Ascending aorta (tissue), 2 donors: ENCODE data around the gene PPIF. TPM values are rescaled to one million over a fixed set of nuclear protein-coding genes. Genes with fewer than 3 reads are reported as not detected.

Experiments used
- DNase-seq, 2 donors: peaks; one replicate each; pipeline ENCODE4 v3.0.0-alpha.2; 2019; ENCODE audit warnings: low spot score in 2 of 2
- H3K27ac ChIP-seq, 2 donors: fragments of 200-600 bp; sonication (generic); one replicate each; pipeline ENCODE4 v1.5.1; 2016 to 2017; ENCODE audit warnings: mild to moderate bottlenecking in 1 of 2
- H3K27me3 ChIP-seq: fragments of 200-600 bp; sonication (generic); one replicate; pipeline ENCODE4 v1.5.1; 2017
- H3K36me3 ChIP-seq, 2 donors: fragments of 200-600 bp; sonication (generic); one replicate each; pipeline ENCODE4 v1.5.1; 2016
- H3K4me1 ChIP-seq, 2 donors: fragments of 200-600 bp; sonication (generic); one replicate each; pipeline ENCODE4 v1.5.1; 2016 to 2017; ENCODE audit warnings: mild to moderate bottlenecking in 1 of 2
- H3K4me3 ChIP-seq, 2 donors: fragments of 200-600 bp; sonication (generic); one replicate each; pipeline ENCODE4 v1.5.1; 2016 to 2017; ENCODE audit warnings: mild to moderate bottlenecking in 1 of 2
- H3K9me3 ChIP-seq, 2 donors: fragments of 200-600 bp; sonication (generic); one replicate each; pipeline ENCODE4 v1.5.1; 2016
- intact Hi-C: fragments of 100-400 bp; cut with DNase I; formaldehyde crosslinking; loops from one replicate; pipeline ENCODE4 v1.15.1; 2023
- total RNA-seq: library from RNA; depleted of rRNA; stranded (reverse); fragments of >200 nt; gene quantifications from one replicate; pipeline ENCODE4 v1.1.0, GENCODE V29; 2016
- TF ChIP-seq, protein P1 (sequence below), 3 experiments: fragments of 200-600 bp in 2 of 3; fragments of 450-650 bp in 1 of 3; sonication (generic) in 2 of 3; IDR thresholded peaks; one replicate each; pipeline ENCODE4 v1.5.1; 2016 to 2019; ENCODE audit warnings: antibody characterized with exemption in 3 of 3, mild to moderate bottlenecking in 1 of 3, moderate library complexity in 1 of 3

Gene PPIF
- total RNA-seq, 1 donor from 2014 or later = 172 TPM

DNA sequence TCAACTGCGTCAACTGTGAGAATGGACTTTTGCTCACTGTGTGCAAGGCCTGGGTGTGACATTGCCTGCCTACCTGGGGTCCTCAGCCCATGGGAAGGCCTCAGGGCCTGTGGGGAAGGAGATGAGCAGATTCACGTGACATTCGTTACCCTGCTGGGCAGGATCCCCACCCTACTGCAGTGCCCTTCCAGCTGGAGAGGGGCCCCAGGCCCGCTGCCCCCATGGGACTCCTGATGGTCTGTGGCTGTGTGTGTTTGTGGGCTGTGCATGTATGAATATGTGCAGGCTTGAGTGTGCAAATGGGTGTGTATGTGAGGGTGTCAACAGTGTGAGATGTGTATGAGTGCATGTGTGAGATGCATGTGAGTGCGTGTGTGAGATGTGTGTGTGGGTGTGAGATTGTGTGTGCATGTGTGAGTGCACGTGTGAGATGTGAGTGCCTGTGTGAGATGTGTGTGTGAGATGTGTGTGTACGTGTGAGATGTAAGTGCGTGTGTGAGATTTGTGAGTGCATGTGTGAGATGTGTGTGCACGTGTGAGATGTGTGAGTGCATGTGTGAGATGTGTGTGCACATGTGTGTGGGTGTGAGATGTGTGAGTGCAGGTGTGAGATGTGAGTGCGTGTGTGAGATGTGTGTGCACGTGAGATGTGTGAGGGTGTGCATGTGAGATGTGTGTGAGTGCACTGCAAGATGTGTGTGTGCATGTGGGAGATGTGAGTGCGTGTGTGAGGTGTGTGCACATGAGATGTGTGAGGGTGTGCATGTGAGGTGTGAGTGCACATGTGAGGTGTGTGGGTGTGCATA is 29.7 kb downstream of the PPIF start:
- peak in 1 of 2 donors; percentile 54 for DNase-seq
- no peaks in the 10 kb centered on the region for H3K27me3 ChIP-seq
- peaks cover 14 to 31% of the 10 kb centered on the region in 2 donors for H3K4me1 ChIP-seq
- TF ChIP-seq, protein P1, sequence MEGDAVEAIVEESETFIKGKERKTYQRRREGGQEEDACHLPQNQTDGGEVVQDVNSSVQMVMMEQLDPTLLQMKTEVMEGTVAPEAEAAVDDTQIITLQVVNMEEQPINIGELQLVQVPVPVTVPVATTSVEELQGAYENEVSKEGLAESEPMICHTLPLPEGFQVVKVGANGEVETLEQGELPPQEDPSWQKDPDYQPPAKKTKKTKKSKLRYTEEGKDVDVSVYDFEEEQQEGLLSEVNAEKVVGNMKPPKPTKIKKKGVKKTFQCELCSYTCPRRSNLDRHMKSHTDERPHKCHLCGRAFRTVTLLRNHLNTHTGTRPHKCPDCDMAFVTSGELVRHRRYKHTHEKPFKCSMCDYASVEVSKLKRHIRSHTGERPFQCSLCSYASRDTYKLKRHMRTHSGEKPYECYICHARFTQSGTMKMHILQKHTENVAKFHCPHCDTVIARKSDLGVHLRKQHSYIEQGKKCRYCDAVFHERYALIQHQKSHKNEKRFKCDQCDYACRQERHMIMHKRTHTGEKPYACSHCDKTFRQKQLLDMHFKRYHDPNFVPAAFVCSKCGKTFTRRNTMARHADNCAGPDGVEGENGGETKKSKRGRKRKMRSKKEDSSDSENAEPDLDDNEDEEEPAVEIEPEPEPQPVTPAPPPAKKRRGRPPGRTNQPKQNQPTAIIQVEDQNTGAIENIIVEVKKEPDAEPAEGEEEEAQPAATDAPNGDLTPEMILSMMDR (IDR thresholded peaks at IDR 0.05) = no peak
- no peak overlapping the region for H3K27ac ChIP-seq
- no peaks in the 10 kb centered on the region for H3K36me3 ChIP-seq
- intact Hi-C loops = loop anchor here (10.0 kb wide), 1 partner anchor 768 kb away; no protein-coding TSS in a partner anchor
- no peak overlapping the region for H3K4me3 ChIP-seq
- no peaks in the 10 kb centered on the region for H3K9me3 ChIP-seq

DNA sequence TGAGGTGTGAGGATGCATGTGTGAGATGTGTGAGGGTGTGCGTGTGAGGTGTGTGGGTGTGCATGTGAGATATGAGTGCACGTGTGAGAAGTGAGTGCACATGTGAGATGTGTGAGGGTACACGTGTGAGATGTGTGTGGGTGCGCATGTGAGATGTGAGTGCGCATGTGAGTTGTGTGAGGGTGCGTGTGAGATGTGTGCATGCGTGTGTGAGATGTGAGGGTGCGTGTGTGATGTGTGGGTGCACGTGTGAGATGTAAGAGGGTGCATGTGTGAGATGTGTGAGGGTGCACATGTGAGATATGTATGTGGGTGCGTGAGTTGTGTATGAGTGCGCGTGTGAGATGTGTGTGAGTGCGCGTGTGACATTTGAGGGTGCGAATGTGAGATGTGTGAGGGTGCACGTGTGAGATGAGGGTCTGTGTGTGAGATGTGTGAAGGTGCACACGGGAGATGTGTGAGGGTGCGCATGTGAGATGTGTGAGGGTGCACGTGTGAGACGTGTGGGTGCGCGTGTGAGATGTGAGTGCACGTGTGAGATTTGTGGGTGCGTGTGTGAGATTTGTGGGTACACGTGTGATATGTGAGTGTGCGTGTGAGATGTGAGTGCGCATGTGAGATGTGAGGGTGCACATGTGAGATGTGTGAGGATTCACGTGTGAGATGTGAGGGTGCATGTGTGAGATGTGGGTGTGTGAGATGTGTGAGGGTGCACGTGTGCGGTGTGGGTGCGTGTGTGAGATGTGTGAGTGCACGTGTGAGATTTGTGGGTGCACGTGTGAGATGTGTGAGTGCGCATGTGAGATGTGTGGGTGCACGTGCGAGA is 30.5 kb downstream of the PPIF start:
- peak in 1 of 2 donors; percentile 45 for DNase-seq
- Histone ChIP-seq H3K9me3 (no peaks in the 10 kb centered on the region), H3K27me3 (no peaks in the 10 kb centered on the region), H3K4me1 (peaks cover 20 to 38% of the 10 kb centered on the region in 2 donors), H3K27ac (no peak overlapping the region), H3K36me3 (no peaks in the 10 kb centered on the region), H3K4me3 (no peak overlapping the region)
- TF ChIP-seq, protein P1 (IDR thresholded peaks at IDR 0.05) = no peak
- intact Hi-C loops = loop anchor here (10.0 kb wide), 1 partner anchor 767 kb away; no protein-coding TSS in a partner anchor

DNA sequence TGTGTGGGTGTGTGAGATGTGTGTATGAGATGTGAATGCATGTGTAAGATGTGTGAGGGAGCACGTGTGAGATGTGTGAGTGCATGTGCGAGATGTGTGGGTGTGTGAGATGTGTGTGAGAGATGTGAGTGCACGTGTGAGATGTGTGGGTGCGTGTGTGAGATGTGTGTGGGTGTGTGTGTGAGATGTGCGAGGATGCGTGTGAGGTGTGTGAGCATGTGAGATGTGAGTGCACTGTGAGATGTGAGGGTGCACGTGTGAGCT is 31.0 kb downstream of the PPIF start:
- Histone ChIP-seq H3K4me1 (peaks cover 21 to 39% of the 10 kb centered on the region in 2 donors), H3K27ac (no peak overlapping the region)
- intact Hi-C loops = loop anchor here (10.0 kb wide), 1 partner anchor 766 kb away; no protein-coding TSS in a partner anchor

DNA sequence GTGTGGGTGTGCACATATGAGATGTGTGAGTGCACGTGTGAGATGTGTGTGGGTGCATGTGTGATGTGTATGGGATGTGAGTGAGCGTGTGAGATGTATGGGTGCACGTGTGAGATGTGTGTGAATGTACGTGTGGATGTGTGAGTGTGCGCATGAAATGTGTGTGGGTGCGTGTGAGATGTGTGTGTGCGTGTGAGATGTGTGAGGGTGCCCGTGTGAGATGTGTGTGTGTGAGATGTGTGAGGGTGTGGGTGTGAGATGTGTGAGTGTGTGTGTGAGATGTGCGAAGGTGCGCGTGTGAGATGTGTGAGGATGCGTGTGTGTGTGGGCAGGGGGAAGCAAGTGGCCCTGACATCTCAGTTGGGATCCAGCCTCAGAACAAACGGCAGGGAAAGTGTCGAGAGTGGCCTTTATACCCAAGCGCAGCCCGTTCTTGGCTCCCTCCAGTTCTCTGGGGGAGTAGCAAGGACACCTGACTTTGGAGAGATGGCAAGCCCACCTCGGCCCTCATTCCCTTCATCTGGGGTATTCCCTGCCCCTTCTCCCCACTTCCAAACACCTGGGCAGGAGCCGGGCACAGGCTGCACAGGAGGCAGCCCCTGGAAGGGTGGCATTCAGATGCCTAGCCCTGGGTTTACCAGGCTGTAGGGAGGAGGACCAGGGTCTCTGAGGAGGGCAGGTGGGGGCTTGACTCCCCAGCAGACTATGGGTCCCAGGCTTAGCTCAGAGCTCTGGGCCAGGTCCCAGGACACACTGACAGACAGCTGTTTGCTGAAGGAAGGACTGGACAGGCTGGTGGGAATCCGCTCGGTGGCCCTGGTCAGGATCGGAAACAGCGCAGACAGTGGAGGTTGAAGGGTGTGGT is 31.6 kb downstream of the PPIF start:
- intact Hi-C loops = loop anchor here (10.0 kb wide), 1 partner anchor 766 kb away; no protein-coding TSS in a partner anchor
- Histone ChIP-seq H3K27ac (peak overlapping the region; percentile 77 to 83), H3K4me1 (peaks cover 21 to 39% of the 10 kb centered on the region in 2 donors)

More for the DNA sequence above, 31.0 kb downstream of the PPIF start:
- Histone ChIP-seq H3K4me3 (no peak overlapping the region), H3K36me3 (no peaks in the 10 kb centered on the region), H3K9me3 (no peaks in the 10 kb centered on the region), H3K27me3 (no peaks in the 10 kb centered on the region)
- TF ChIP-seq, protein P1 (IDR thresholded peaks at IDR 0.05) = no peak
- peak in 1 of 2 donors; percentile 49 for DNase-seq

More for the DNA sequence above, 31.6 kb downstream of the PPIF start:
- TF ChIP-seq, protein P1 (IDR thresholded peaks at IDR 0.05) = no peak
- no peaks in the 10 kb centered on the region for H3K36me3 ChIP-seq
- no peaks in the 10 kb centered on the region for H3K9me3 ChIP-seq
- H3K4me3 ChIP-seq = peak overlapping the region in 1 of 2 donors; percentile 14
- peak in 1 of 2 donors; percentile 55 for DNase-seq
- H3K27me3 ChIP-seq = no peaks in the 10 kb centered on the region
